Endothelial cell of umbilical vein (primary cell): ENCODE measurements around the gene ZBTB20. TPM values are rescaled to one million over a fixed set of nuclear protein-coding genes. Genes with fewer than 3 reads are reported as not detected.

Experiments used
- BruUV-seq: library from RNA; stranded (reverse); fragments of 400-500 nt; replicated peaks from 2 replicates; lab custom pipeline; 2021; lab: Mats Ljungman, UMichigan
- CTCF ChIA-PET: fragments of 300-600, 350-600 bp; sonication (Branson Sonifier 250); formaldehyde crosslinking; loops from one replicate; lab custom pipeline; 2021; ENCODE audit warnings: antibody characterized with exemption, inconsistent platforms; lab: Charles Lee
- POLR2A ChIA-PET: fragments of 300-600, 350-600 bp; sonication (Branson Sonifier 250); formaldehyde crosslinking; loops from one replicate; lab custom pipeline; 2021; ENCODE audit warnings: antibody characterized with exemption, inconsistent platforms; lab: Charles Lee
- DNase-seq: peaks from one replicate; pipeline ENCODE4 v3.0.0-alpha.2; 2011; ENCODE audit warnings: low read depth, low spot score
- FAIRE-seq: peaks from 2 replicates; lab custom pipeline; 2011; peaks lifted over from hg19 to GRCh38; lab: Jason Lieb, UNC
- H2AFZ ChIP-seq: 2 replicates; pipeline ENCODE4 v1.6.0; 2012; ENCODE audit warnings: low read depth, low read length, control low read depth, inconsistent platforms
- H3K27ac ChIP-seq: 2 replicates; pipeline ENCODE4 v1.5.1; 2011; ENCODE audit warnings: low read depth, mild to moderate bottlenecking, control low read depth, low read length, moderate library complexity; ENCODE audit not compliant: insufficient read depth
- H3K27me3 ChIP-seq, 2 experiments: 2 replicates each; pipeline versions ENCODE4 v1.6.0 to v1.6.1; 2011; ENCODE audit warnings: low read length in 2 of 2, mixed read lengths in 1 of 2; ENCODE audit not compliant: control insufficient read depth in 2 of 2, insufficient read depth in 2 of 2
- H3K36me3 ChIP-seq, 2 experiments: 2 replicates in 1 of 2; 3 replicates in 1 of 2; pipeline ENCODE4 v1.5.1; 2011; ENCODE audit warnings: low read length in 2 of 2, mild to moderate bottlenecking in 1 of 2, moderate library complexity in 1 of 2; ENCODE audit not compliant: control insufficient read depth in 2 of 2, insufficient read depth in 2 of 2; ENCODE audit errors: extremely low read depth in 1 of 2
- H3K4me1 ChIP-seq: 3 replicates; pipeline ENCODE4 v1.5.1; 2011; ENCODE audit warnings: mild to moderate bottlenecking, low read length; ENCODE audit not compliant: control insufficient read depth, insufficient read depth; ENCODE audit errors: extremely low read depth
- H3K4me2 ChIP-seq: 2 replicates; pipeline ENCODE4 v1.6.1; 2011; ENCODE audit warnings: low read length, control low read depth, mixed read lengths; ENCODE audit not compliant: insufficient read depth
- H3K4me3 ChIP-seq, 3 experiments: fragments of 200-600 bp in 1 of 3; sonication (generic), shearing (Covaris generic) in 1 of 3; replicated peaks in 1 of 3; 2 replicates each; pipeline ENCODE4 v1.5.1; 2011 to 2016; ENCODE audit warnings: control low read depth in 3 of 3, low read length in 3 of 3, mild to moderate bottlenecking in 2 of 3, inconsistent platforms in 1 of 3, low read depth in 1 of 3, moderate library complexity in 1 of 3; ENCODE audit not compliant: insufficient read depth in 1 of 3
- H3K79me2 ChIP-seq: 2 replicates; pipeline ENCODE4 v1.6.0; 2012; ENCODE audit warnings: low read length, inconsistent platforms; ENCODE audit not compliant: control insufficient read depth, insufficient read depth
- H3K9ac ChIP-seq: replicated peaks from 2 replicates; pipeline ENCODE3; 2011; ENCODE audit warnings: low read length, control low read depth; ENCODE audit not compliant: insufficient read depth; ENCODE audit errors: extremely low read depth
- H3K9me1 ChIP-seq: replicated peaks from 3 replicates; pipeline ENCODE4 v1.6.0; 2011; ENCODE audit warnings: mild to moderate bottlenecking, low read length; ENCODE audit not compliant: control insufficient read depth, insufficient read depth; ENCODE audit errors: extremely low read depth
- H3K9me3 ChIP-seq: replicated peaks from 2 replicates; pipeline ENCODE4 v1.5.1; 2012; ENCODE audit warnings: low read length, inconsistent platforms; ENCODE audit not compliant: control insufficient read depth, insufficient read depth
- H4K20me1 ChIP-seq: replicated peaks from 2 replicates; pipeline ENCODE3; 2011; ENCODE audit warnings: mild to moderate bottlenecking, low read length; ENCODE audit not compliant: control insufficient read depth, insufficient read depth; ENCODE audit errors: extremely low read depth
- CTCF ChIP-seq, 2 donors: IDR thresholded peaks; 1 replicate in 1 of 2; 2 replicates in 1 of 2; pipeline ENCODE4 v1.5.1; 2011; ENCODE audit warnings: low read length in 2 of 2, mild to moderate bottlenecking in 2 of 2, moderate library complexity in 2 of 2, control low read depth in 1 of 2, inconsistent platforms in 1 of 2, low read depth in 1 of 2; ENCODE audit not compliant: insufficient read depth in 1 of 2; ENCODE audit errors: extremely low read depth in 1 of 2
- GATA2 ChIP-seq: IDR thresholded peaks from 2 replicates; pipeline ENCODE4 v1.7.0; 2011; ENCODE audit warnings: low read depth, mild to moderate bottlenecking, moderate library complexity, mixed read lengths, low read length; ENCODE audit not compliant: insufficient read length, insufficient read depth
- JUN ChIP-seq: IDR thresholded peaks from 2 replicates; pipeline ENCODE4 v1.6.1; 2011; ENCODE audit warnings: borderline replicate concordance, low read depth; ENCODE audit not compliant: insufficient read length, insufficient read depth
- dilution Hi-C: fragments of 300-500 bp; cut with MboI; formaldehyde crosslinking; loops from one replicate; pipeline ENCODE4 v1.15.0; 2019; ENCODE audit warnings: low sequenced_read_pairs; ENCODE audit not compliant: extremely low pct_ligation_motif_present
- intact Hi-C: fragments of 100-400 bp; cut with micrococcal nuclease; formaldehyde crosslinking; loops from one replicate; pipeline ENCODE4 v1.10.0; 2022
- polyA plus RNA-seq, 4 experiments: library from polyadenylated mRNA; depleted of rRNA in 3 of 4; stranded (reverse) in 3 of 4; unstranded in 1 of 4; fragments of >200 nt; gene quantifications; 2 replicates each; pipeline versions ENCODE4 v1.2.1 to v1.2.3, GENCODE V29; 2011 to 2012; ENCODE audit warnings: missing spikeins in 1 of 4
- total RNA-seq: library from RNA; stranded (reverse); gene quantifications from 2 replicates; pipeline ENCODE4 v1.2.3, GENCODE V29; 2021

ZBTB20 gene
- total and polyA plus RNA-seq, 2 donors (not counting 3 experiments of a cell fraction or from before 2014, with no cell fraction given), result 2.1 to 20.5 TPM

- dilution Hi-C loops, result no loop called here
- H2AFZ ChIP-seq, result no peak overlapping the region
- intact Hi-C loops, result loop anchor here (1.0 to 10.0 kb wide), 3 partner anchors 46 to 446 kb away; no protein-coding TSS in a partner anchor
These were observed 855.9 kb downstream of the ZBTB20 start for GRCh38 chr3:114290911-114291901.

More at GRCh38 chr3:114290911-114291901, 855.9 kb downstream of the ZBTB20 start:
- FAIRE-seq, result peak; percentile 52
- H3K79me2 ChIP-seq, result no peaks in the 10 kb centered on the region
- no peak overlapping the region for H3K4me3 ChIP-seq
- no peaks in the 10 kb centered on the region for H3K36me3 ChIP-seq
- CTCF ChIA-PET, result interaction anchor here (0.6 to 5.2 kb wide), 41 partner anchors 8 to 1524 kb away, joined by 3 to 28 read pairs (median 4); partner anchors contain the start of genes CCDC191, DRD3 and QTRT2
- H3K27ac ChIP-seq, result no peak overlapping the region
- TF ChIP-seq GATA2 (no peak), JUN (no peak), CTCF (IDR thresholded peaks at IDR 0.05; ENCODE audit: extremely low read depth in 1 of 2, insufficient read depth in 1 of 2, low read depth in 1 of 2, low read length in 2 of 2) (peak; percentile 76 to 80)
- no TSS peak for BruUV-seq
- H3K9me3 ChIP-seq, result no peaks in the 10 kb centered on the region
- H4K20me1 ChIP-seq, result no peaks in the 10 kb centered on the region
- H3K4me2 ChIP-seq, result no peak overlapping the region
- H3K27me3 ChIP-seq, result peaks cover 2% of the 10 kb centered on the region in 2 experiments
- POLR2A ChIA-PET, result no interaction called here
- no peaks in the 10 kb centered on the region for H3K4me1 ChIP-seq
- peak; percentile 50 for DNase-seq
- no peak overlapping the region for H3K9ac ChIP-seq
- H3K9me1 ChIP-seq, result no peaks in the 10 kb centered on the region
